SH-SY5Y (cell line): Measurements from ENCODE around the gene XDH.

ENCODE experiments used
- GATA2 ChIP-seq: IDR thresholded peaks from 2 replicates; pipeline ENCODE4 v1.6.1; 2011; ENCODE audit warnings: mild to moderate bottlenecking, low read depth, low read length
- GATA3 ChIP-seq: IDR thresholded peaks from 2 replicates; pipeline ENCODE4 v1.6.1; 2011; ENCODE audit warnings: low read depth, mild to moderate bottlenecking, low read length, moderate library complexity

GRCh38 chr2:31433541-31433940 lies 19.0 kb upstream of the XDH start:
- TF ChIP-seq GATA2, result no peak
- no peak for TF ChIP-seq GATA3
